Thyroid gland (tissue), 4 donors: Measurements from ENCODE around the gene NDUFAF4.

ENCODE experiments used
- POLR2A ChIP-seq, 2 donors: fragments of 450-650 bp; IDR thresholded peaks; one replicate each; pipeline ENCODE4 v1.6.1; 2017; ENCODE audit warnings: antibody characterized with exemption in 2 of 2, mild to moderate bottlenecking in 2 of 2, moderate library complexity in 1 of 2
- TF ChIP-seq, protein P1 (sequence below), 6 experiments: fragments of 200-600 bp in 3 of 6; fragments of 450-650 bp in 3 of 6; sonication (generic) in 3 of 6; IDR thresholded peaks; one replicate each; pipeline ENCODE4 v1.5.1; 2016 to 2019; ENCODE audit warnings: antibody characterized with exemption in 6 of 6, mild to moderate bottlenecking in 2 of 6, inconsistent platforms in 1 of 6, moderate library complexity in 1 of 6

DNA sequence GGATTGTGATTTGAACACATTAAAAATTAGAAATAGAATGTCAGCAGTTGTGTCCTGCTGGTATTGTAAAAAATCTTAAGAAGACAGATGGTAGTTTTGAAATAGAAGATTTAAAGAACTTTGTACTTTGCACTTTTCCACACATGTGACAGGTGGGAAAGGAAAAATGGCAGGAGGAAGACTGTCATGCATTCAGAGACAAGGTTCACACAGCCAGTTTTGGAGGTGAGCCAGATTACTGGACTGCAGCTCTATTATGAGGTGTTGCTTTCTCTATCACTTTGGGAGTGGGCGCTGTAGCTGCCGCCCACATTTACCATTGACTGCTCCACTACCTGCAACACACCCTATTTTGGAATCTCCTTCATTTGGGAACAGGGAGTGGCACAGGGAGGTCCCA lies 12.1 kb upstream of the NDUFAF4 start:
- TF ChIP-seq, protein P1, sequence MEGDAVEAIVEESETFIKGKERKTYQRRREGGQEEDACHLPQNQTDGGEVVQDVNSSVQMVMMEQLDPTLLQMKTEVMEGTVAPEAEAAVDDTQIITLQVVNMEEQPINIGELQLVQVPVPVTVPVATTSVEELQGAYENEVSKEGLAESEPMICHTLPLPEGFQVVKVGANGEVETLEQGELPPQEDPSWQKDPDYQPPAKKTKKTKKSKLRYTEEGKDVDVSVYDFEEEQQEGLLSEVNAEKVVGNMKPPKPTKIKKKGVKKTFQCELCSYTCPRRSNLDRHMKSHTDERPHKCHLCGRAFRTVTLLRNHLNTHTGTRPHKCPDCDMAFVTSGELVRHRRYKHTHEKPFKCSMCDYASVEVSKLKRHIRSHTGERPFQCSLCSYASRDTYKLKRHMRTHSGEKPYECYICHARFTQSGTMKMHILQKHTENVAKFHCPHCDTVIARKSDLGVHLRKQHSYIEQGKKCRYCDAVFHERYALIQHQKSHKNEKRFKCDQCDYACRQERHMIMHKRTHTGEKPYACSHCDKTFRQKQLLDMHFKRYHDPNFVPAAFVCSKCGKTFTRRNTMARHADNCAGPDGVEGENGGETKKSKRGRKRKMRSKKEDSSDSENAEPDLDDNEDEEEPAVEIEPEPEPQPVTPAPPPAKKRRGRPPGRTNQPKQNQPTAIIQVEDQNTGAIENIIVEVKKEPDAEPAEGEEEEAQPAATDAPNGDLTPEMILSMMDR (IDR thresholded peaks at IDR 0.05): no peak
- TF ChIP-seq POLR2A (IDR thresholded peaks at IDR 0.05): no peak
